Activated T-cell treated with anti-CD3 and anti-CD28 coated beads for 4 hours (primary cell): ENCODE data around the gene ALG2.

ENCODE experiments used
- DNase-seq: peaks from one replicate; pipeline ENCODE4 v3.0.0-alpha.2; 2020

ALG2 gene

GRCh38 chr9:99190597-99191283 lies 31.0 kb downstream of the ALG2 start:
- DNase-seq: no peak

DNA sequence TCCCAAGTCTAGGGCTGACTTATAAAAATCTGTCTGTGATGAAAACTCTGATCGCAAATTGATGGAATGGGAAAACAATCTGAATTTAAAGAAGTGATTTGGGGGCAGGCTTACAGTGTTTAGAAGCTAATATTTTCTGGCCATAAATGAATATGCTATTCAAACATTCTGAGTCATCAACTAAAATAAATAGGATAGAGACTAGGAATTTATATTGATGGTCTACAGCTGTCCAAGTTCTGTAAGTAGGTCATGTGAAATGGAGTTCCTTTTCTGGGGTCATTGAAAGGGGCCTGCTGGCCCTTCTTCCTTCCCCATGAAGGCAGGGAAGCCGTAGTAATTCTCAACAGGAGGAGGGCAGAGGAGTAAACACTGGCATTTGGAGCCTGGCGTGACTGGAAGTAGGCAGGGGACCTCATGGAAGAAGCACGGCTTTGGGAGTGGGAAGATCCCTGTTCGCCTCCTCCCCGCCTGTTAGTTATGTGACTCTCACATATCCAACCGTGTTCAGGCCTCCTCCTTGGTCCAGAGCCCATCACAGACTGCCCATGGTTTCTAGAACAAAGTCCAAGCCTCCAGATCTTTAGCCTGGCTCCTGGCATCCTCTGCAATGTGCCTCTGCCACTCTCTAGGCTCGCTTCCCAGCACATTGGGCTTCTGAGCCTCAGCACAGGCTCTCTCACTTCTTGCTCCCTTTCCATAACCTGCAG lies 31.7 kb downstream of the ALG2 start:
- no peak for DNase-seq

- DNase-seq: no peak
These were observed 32.6 kb downstream of the ALG2 start for GRCh38 chr9:99189186-99189585.

GRCh38 chr9:99187311-99187710 lies 34.4 kb downstream of the ALG2 start:
- DNase-seq: no peak

DNA sequence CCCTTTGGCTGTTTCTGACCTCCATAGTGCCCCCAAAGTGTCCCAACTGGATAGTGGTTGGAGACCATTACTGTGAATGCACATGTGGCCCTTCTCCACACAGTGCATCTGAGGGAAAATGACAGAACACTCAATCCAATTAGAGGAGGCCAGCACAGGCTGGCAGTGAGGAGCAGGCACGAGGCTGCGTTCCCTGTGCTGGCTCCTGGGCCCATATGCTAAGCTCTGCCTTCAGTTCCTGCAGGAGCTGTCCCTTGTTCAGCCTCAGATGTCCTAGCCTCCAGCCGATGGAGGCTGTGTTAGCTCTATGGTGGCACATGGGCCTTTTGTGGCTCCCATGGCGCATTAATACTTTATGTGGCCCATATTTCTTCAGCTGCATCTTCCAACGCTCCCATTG lies 35.8 kb downstream of the ALG2 start:
- DNase-seq: no peak

GRCh38 chr9:99185348-99185632 lies 36.5 kb downstream of the ALG2 start:
- no peak for DNase-seq

GRCh38 chr9:99184475-99185347 lies 37.0 kb downstream of the ALG2 start:
- DNase-seq: peak; percentile 59

- no peak for DNase-seq
These were observed 37.6 kb downstream of the ALG2 start for GRCh38 chr9:99184110-99184474.

DNA sequence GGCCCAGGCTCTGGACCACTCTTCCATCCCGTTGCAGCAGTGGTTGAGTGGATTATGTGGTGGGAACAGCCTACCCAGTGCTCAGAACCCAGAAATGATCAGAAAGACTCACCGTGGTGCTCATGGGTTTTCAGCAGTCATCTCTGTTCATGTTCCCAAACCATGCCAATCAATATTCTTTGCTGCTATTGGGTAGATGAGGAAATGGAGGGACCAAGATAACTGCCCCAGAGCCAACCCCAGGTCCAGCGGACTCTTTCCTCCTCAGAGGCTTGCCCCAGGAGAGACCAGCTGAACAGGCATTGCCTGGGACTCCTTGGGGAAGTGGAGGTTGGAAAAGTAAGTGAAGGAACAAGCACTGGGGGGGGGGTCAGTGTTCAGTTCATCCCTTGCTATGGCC lies 38.1 kb downstream of the ALG2 start:
- no peak for DNase-seq

GRCh38 chr9:99182356-99182755 lies 39.4 kb downstream of the ALG2 start:
- no peak for DNase-seq

GRCh38 chr9:99181621-99182020 lies 40.1 kb downstream of the ALG2 start:
- DNase-seq: no peak

DNA sequence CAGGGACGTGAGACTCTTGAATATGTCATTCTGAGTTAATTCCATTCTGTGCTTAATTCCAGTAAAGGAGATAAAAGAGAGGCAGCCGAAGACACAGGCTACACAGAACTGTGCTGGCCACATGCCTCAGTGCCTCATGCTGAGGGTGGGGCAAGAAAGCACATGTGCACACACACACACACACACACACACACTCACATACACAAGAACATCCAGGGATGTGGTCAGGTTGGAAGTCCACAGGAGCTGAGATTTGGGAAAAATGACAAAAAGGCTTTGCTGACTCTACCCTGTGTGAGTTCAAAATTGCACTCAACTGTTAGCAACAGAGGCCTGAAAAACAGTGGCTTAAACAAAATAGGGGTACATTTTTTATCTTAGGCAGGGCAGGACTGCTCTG lies 40.5 kb downstream of the ALG2 start:
- DNase-seq: no peak

DNA sequence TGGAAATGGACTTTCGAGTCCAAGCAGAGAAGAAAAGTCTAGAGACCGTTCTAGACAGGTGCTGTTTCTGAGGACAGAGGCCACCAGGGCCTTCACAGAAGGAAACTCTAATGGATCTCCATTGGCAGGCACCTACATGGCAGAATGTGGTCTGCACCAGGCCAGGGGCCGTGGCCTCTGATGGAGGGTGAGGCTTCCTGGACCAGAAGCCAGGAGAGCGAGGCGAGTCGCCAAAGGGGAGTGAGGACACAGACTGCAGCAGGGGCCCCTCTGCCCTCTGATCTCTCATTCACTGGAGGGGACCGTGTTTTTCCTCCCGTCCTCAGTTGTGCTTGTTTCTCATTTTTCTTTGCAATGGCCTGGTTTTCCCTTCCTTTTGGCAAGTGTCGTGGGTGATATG lies 41.1 kb downstream of the ALG2 start:
- no peak for DNase-seq

- DNase-seq: no peak
These were observed 41.5 kb downstream of the ALG2 start for GRCh38 chr9:99180199-99180598.

GRCh38 chr9:99178912-99179872 lies 42.5 kb downstream of the ALG2 start:
- DNase-seq: no peak

- no peak for DNase-seq
These were observed 44.0 kb downstream of the ALG2 start for GRCh38 chr9:99177576-99178366.

DNA sequence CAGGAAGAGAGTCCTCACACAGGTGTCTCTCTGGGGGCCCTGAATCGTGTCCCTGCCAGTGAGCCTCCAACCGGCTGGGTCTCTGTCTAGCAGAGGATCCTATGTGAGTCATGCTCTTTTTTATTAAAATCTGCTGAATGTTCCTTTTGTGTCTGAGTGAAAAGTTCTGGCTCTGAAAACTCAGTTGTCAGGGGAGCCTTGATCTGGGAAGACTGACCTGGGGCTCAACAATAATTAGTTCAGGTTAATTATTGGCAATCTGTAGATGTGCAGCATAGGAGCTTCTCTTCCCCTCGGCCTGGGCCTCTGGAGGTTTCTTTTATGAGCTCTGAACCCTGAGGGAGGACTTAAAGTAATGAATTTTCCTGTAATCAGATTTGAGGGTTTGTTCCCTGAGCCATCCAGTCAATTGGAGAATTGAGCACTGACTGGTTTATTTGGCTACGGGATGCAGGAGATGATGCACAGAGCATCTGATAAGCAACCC lies 45.2 kb downstream of the ALG2 start:
- no peak for DNase-seq

DNA sequence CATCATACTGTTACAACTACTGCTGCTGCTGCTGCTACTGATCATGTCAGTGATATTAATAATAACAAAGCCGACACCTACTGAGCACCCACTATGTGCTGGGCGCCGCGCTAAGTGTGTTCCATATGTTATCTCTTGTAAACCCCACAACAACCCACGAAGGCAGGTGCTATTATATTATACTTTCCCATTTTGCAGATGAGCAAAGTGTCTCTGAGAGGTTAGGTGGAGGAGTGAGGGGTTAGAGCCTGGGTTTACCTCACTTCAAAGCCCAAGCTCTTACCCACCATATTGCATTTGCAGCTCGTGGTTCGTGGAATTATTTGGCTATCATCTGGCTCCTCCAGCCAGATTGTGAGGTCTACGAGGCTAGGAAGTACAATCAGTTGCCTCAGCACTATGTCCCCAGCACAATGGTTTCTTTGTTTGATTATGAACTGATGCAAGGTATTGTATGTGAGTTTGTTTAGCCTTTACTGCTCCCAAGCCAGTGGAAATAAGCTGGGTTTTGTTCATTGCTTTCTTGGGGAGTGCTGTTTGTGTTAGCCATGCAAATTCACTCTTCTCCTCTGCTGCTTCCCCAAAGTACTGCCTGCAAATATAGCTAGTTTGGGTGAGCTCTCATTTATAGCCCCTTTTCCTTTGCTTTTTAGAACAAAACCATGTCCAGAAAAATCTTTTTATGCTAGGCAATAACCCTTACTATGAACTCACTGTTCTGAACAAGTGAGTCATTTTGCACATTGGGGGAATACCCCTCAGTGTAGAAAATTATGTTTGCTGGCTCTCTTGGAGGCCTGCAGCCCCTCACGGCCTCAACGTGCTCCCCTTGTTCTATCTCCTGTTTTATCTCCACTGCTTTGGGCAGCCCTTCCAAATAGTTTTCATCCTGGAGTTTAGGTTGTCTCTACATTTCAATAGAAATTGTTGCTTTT lies 47.9 kb downstream of the ALG2 start:
- no peak for DNase-seq

DNA sequence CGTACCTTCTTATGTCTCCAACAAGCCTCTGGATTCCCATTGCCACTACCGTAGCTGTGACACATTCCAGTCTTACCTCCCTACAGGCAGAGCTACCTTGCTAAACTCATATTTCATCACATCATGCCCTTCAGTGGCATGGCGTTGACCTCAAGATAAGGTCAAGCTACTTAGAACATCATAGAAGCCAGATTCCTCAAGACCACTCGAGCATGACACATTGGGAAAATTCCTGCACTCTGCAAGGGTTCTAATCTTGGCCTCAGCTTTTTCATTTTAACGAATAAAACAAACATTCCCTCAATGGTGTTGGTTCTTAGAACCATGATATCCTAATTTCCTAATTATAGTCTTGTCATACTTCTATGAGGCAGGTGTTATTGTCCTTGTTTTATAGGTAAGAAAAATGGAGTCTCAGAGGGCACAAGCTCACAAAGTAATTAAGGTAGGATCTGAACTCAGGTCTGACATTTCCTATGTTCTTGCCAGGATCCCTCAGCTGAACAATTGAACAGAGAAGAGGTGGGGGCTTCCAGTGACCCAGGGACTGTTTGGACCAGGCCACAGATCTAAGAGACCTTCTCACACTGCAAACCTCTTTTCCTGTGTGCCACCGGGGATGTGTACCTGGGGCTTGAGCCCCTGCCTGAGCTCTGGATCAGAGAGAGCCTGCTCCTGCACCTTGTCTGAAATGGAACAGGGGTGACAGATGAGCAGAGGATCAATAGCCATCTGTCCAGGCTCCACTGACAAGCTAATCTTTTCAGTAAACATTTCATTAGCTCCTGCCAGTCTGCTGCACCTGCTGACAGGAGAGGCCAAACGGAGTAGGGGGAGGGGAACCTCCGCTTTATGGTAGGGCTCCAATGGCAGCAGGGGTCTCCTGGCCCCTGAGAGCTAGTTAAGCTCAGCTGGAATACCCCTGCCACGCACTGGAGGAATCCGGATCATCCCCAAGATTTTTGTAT lies 49.3 kb downstream of the ALG2 start:
- DNase-seq: no peak
